HG03442 (cell line): ENCODE data around the gene GRIK3.

ENCODE experiments used
- ATAC-seq: cut with Tn5 transposase; IDR thresholded peaks from one replicate; pipeline ENCODE4 v1.9.1; 2021; ENCODE audit warnings: mild to moderate bottlenecking, moderate library complexity; ENCODE audit not compliant: unreplicated experiment

The GRIK3 gene

DNA sequence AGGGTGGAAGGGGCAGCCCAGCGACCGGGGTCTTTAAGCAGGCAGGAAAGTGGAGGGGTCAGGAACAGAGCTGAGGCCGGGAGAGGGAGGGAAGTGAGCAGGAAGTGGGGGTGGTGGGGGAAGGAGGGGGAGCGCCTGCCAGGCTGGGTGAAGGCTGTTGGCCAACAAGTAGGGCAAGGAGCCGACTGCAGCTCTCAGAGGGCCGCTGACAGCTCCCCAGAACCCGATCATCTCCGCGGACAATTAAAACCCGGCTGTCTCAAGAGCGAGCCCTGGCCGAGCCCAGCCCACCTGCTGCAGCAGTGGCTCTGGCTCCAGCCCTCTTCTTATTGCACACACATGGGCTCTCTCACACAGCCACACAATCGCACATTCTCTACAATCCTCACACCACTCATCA lies 51.6 kb downstream of the GRIK3 start:
- no peak for ATAC-seq

DNA sequence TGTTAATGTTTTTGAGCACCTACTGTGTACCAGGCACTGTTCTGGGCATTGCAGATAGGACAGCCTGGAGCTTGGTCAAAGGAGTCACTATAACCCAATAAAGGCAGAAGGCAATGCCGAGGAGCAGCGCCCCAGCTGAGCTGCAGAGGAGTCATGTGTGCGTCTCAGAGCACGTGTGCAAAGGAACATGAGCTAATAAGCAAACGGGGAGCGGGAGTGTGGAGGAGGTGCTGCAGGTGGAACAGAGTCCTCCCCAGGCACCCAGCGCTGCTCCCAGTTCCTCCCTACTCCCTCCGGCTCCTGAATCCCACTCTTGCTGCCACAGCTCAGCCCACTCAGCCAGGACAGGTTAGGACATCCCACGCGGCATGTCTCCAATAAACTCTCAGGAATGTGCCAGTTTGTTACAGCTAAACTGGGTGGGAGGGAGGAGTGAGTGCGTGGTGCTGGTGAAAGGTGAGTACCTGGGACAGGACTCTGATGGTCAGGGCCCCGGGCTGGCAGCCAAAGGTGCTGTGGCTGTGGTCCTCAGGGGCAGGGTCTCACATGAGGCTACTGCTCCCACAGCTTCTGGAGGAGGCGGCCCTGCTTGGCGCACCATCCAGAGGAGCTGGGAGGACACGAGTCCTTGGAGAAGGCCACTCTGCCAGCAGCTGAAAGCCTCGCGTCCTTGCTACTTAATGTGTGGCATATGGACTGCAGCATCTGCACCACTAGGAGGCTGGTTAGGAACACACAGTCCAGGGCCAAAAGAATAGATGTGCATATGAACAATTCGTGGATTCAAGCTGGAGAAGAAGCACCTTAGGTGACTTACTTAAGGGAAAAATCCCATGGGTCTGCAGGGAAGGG lies 52.3 kb downstream of the GRIK3 start:
- no peak for ATAC-seq

DNA sequence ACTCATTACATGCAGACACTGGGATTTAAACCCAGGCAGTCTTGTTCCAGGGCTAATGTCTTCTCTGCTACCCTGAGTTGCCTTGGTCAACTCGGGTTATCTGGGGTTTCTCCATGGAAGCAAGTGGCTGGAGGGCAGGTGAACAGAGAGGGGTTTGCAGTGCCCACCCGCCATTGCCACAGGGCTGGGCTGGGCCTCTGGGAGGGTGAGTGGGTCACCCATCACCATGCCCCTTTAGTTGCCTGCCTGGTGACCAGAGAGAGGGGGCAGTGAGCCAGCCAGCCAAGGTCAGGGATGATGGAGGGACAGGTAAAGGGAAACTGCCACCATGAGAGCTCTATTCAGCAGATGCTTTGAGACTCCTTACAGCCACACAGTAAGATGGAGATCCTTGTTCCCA lies 53.2 kb downstream of the GRIK3 start:
- no peak for ATAC-seq

DNA sequence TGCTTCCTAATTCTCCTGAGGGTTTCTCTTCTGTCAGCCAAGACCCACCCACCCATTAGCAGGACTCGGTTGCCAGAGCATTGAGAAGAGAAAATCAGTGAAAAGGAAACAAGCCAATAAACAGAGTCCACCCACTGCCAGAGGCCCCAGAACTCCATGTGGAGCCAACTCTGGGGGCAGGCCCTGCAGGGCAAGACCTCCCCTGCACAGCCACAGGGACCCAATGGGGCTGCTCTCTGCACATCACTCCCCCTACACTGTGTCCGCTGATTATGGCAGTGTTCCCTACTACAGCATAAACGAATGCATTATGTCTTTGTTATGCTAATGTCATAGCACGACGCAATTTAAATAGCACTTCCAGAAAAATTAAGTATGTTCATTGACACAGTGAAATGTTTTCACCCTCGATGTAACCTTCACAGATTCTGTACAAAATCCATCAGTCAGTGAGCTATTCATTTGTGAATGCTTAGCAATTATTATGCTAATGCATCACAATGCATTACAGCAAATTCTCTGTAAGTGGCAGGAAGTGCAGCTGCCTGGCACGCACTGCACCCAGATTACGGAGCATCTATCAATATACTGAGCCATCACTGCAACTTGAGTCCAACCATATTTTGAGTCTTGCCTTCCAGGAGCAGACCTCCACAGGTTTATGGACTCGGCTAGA lies 56.4 kb downstream of the GRIK3 start:
- no peak for ATAC-seq

DNA sequence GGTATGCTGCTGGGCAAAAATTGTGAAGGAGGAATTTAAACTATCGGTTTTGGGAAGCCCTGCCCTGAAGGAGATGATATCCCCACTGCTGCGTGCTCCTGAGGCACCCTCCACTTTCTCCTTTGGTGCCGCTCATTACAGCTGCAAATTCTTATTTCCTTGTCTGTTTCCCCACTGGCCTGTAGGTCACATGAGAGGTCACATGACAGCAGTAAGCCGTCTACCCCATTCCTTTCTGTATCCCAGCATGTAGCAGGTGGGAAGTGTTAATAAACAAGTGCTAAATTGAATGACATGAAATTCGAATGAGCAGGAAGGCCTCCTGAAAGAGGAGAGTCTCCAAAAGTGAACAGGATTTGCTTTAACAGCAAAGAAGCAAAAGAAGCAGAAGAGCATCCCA lies 58.7 kb downstream of the GRIK3 start:
- ATAC-seq = no peak

DNA sequence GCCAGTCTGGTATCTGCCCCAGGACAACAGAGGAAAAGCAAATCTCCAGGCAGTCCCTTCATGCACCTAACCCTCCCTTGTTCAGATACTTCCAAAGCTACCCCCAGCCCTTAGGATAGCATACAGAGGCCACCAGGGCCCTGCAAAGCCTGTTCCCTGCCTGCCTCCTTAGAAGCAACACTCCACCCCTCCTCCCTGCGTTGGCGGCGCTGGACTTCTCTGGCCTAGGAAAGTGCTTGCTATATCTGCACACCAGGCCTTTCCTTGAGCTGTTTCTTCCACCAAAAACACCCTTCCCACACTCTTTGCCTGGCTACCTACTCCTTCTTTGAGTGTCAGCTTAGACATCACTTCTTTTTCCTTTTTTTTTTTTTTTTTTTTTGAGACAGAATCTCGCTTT lies 61.3 kb downstream of the GRIK3 start:
- ATAC-seq = no peak

DNA sequence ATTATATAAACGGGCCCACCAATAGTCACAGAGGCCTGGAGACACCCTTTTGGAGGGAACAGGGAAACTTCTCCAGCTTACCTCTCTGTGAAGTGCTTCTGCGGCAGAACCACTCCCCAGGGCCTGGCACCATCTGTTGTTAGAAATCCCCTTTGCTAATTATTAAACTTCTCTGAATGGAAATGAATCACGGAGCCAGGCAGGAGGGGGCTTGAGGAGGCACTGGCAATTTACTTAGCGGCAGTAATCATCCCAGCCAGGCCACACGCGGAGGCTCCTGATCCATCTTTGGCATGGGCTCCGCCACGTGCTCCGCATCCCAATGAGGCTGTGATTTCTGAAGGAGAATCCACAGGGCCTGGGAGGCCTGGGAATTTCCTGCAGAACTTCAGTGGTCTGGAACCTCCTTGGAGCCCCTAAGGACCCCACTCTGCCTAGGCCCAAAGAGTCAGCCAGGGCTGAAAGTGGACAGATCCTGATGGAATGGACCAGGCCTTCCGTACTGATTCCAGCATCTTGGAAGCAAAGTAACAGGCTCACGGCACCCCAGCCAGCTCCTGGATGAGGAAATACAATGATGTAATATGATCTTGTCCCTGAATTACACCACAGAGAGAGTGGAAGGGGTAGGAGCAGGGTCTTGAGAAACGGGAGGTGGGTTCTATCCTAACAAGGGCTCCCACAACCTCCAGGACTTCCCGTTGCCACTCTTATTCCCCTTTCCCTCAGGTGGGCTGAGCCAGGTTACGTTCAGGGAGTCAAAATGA lies 62.3 kb downstream of the GRIK3 start:
- ATAC-seq = no peak

DNA sequence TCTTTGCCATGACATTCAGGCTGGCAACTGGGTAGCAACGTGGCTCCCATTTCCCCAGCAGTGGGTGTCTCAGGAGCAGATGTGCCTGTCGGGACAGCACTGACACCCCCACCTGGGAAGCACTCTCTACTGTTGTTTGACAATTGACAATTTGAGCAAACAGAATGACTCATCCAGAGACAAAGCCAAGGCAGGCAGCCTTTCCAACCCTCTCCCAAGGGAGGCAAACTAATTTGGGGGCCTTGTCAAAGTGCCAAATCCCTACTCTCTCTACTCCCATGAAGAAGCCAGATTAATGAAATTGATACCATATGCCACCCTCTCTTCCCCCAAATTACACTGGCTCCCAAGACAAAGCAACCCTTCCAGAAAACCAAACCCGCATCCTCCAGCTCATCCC lies 65.6 kb downstream of the GRIK3 start:
- ATAC-seq = no peak

DNA sequence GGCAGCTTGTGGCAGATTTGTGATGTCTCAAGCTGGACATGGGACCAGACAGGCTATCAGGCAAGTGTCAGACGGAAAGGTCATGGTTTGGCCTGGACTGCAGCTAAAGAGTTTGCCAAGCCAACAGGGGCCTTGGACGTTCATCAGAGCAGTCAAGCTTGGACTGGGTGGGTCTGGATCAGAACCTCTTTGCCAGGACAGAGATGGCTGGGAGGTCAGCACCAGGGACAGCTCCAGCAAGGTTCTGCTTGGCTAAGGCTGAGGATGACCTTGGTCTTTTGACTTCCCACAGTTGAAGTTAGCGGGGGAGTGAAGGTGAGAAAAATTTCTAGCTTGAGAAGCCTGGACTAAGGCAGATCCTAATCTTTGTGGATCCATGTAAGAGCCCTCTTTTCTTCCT lies 68.1 kb downstream of the GRIK3 start:
- no peak for ATAC-seq

DNA sequence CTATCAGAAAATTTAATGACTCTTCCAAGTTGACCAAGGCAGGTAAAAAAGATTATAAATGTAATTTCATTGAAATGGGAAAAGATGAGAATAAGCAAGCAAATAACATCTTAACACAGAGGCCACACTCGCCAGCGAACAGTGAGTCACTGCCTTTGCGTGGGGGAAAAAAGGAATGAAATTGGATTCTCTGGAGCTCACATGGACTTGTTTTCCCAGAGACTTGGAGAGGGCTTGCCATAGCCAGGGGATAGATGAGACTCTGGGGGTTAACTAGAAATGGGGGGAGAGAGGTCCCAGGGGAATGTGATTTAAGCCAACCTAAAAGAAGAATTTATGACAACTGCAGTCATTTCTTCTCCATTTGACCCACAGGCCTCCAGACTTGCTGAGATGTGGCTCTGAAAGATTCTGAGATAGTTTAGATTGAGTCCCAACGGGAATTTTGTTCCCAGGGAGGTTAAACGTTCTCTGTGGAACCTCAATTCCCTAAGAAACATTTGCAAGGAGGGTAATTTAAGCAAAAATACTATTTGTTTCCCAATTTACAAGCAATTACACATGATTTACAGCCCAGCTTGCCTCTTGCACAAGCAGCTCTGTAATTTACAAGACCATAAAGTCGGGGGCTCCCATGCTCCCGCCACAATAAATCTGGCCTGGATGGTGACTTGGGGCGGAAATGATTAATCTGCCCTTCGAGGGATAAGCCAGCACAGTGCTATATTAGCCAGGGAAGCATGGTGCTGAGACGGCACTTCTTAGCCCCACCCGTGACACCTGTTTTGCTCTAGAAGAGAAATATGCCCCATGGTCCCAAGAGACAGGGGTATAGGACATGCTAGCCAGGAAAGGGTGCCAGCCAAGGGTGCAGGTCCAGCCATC lies 68.8 kb downstream of the GRIK3 start:
- no peak for ATAC-seq

DNA sequence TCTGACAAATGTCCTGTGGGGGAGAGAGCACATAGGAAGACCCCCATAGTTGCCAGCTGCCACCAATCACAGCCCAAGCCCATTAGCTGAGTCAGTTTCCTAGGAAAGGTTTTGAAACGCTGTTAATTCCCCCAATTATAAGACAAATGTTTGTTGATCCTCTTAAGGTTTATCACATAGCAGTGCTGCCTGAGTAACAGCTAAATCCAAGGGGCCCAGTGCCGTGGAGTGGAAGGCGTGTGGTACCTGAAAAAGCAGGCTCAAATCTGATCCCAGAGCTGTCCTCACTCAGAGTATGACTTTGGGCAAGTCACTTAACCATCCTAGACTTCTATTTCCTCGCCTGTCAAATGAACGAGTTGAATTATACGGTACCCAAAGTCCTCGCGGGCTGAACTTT lies 69.5 kb downstream of the GRIK3 start:
- no peak for ATAC-seq

DNA sequence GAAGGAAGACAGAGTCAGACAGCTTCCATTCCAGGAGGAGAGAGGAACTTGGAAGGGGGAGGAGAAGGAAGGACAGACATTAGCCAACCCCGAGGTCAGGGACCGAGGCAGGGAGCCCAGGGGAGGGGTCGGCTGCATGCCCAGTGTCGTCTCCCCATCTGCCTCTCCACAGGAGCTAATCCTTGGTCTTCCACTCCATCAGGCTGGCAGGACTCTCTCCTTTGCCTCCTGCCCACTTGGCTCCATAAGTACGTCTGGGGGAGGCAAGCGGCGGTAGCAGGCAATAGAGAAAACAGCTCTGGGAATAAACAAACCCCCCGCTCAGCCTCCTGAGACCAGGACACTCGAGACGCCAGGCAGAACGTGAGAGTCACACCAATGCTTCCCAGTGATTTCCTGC lies 71.3 kb downstream of the GRIK3 start:
- no peak for ATAC-seq

DNA sequence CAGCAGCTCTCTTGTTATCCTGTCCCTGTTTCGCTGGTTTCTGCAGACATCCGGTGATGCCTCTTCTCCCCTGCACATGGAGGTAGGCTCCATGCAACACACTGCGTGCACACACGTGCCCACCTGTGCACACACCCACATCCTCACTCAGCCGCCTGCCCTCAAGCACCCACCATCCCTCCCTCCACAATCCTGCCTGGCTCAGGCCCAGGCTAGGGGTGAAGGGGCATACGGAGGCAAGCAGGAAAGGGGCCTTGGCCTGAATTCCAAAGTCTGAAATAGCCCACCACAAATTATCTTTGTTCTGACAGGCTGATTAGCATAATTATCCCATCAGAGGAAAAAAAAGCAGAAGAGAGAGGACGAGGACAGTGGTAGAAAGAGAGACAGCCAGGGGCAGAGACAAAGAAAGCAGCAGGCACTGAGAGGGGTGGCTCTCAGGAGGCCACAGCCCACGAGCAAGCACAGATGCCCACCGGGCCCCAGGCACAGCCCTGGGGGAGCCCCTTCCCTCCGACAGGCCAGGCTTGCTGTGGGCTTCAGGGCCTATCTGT lies 73.2 kb downstream of the GRIK3 start:
- ATAC-seq = no peak

DNA sequence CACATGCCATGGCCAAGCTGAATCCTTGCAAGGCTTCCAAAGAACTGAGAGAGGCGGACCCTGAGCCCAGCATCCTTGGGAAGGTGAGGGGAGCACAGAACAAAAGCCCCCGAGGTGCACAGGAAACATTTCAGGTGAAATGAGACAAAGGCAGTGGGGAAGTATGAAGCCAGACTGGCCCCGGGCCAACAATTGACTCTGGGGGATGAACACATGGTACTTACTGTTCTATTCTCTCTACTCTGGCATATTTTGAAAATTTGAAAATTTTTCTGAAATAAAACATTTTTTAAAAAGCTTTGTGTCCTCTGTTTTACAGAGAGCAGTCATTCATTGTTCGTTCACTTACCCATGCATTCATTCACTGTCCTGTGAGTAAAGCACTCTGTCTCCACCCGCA lies 77.7 kb downstream of the GRIK3 start:
- no peak for ATAC-seq

DNA sequence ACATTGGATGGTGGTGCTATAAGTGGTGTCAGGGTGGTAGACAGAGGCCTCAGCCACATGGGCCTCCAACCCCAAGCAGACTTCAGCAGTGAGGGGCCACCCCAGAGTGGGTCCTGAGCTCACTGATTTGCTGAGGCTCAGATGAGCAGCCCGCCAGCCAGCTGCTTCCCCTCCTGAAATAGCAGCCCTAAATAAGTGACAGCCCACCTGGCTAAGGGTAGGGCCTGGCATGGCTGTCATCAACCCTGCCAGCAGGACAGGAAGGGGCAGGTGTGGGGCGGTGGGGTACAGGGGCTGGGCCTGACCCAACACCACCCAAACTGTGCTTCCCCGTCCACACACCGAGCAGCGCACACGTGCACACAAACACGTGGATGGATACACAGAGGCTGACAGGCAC lies 79.3 kb downstream of the GRIK3 start:
- no peak for ATAC-seq

DNA sequence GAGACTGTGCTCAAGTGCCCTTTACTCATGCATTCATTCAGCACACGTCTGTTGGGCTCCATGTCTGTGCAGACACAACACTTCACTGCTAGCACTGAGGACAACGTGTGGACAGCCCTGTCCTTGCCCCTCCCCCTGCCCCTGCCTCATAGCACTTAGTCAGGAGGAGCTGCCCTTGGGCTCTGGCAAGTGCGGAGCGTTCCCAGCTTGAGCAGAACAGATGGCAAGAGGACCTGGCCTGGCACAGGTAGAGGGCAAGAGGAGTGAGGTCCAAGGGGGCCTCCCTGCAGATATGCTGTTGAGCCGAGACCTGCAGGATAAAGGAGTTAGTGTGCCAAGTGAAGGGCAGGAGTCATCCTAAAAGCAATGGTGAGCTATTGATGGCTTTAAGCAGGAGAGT lies 81.3 kb downstream of the GRIK3 start:
- ATAC-seq = no peak

DNA sequence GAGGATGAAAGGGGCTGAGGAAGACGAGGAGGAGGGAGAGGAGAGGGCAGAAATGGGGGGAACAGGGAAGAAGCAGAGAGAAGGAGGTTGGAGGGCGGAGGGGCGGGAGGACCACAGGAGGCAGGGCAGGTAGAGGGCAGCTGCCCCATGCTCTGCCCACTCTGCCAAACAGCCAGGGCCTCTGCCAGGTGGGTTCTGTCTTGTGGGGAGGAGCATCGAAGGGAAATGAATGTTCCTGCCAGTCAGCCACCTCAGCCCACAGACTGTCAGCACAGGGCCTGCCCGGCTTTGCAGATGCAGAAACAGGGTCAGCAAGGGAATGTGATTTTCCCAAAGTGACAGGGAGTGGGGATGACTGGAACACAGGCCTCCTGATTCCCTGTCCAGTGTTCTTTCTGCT lies 82.6 kb downstream of the GRIK3 start:
- ATAC-seq = no peak

DNA sequence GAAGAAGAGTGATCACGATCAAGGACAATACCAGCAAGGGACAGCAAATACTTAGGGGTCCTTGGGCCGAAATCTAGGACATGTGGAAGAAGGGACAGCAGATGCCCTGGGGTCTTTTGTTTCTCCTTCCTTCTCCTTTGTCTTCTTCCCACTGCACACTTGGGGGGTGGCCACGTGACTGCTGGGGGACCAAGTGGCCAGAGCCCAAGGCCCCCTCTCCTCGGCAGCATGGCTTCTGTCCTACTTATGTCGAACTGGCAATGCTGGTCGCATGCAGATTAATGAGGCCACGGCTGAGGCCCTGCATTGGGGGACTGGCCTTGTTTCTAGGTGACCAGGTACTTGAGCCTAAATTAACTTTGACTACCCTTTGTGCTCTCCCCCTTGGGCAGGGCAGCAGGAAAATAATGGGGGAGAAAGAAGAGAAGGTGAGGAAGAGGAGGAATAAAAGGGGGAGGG lies 83.0 kb downstream of the GRIK3 start:
- no peak for ATAC-seq

DNA sequence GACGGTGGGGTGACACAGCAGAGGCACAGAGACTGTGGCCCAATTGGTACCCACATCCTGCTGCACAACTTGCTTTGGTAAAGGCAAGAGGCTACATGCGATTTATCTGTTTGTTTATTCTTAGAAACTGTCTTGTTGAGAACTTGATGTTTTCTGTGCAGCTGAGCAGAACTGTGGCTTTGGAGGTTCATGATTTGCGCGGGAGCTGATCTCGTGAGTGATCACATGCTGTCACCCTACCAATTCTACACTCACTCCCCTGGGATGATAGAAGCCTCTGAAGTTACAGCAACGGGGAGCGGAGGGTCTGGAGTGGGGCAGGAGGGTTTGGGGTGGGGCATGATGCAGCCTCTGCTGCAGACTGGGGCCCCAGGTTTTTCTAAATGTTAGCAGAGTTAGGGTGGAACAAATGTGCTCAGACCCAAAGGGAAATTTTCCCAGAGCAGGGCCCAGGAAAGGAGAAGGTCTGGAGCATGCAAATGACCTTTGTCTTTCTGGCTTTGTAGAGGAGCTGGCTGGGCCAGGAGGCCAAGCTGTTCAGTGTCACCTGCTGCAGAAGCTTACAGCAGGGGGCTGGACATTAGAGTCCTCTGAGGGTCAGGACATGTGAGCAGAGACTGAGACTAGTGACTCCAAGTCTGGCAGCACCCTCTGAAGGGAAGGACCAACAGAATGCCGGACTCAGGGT lies 83.6 kb downstream of the GRIK3 start:
- no peak for ATAC-seq

DNA sequence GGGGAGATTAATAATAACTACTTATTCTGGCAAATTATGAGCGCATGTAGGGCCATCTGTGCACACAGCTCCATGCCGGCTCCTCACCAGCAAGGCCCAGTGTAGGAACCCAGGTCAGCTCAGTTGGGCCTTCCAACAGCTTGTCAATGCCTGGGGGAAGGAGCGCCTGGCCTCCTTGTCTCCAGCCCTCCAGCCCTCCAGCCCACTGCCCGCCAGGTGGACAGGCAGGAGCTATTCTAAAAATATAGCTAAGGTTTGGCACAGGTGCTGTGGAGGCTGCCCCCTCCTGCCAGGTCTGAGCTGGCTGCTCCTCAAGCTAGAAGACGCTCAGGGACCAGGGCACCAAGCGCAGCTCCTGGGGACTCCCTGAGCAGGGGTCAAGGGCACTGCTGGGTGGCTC lies 85.7 kb downstream of the GRIK3 start:
- no peak for ATAC-seq
